IMR-90 (cell line): ENCODE measurements around the gene CORO7. TPM values are rescaled to one million over a fixed set of nuclear protein-coding genes. Genes with fewer than 3 reads are reported as not detected.
A peak's percentile ranks its signal among the peaks of the same experiment; 100 is the strongest.

Source experiments
- ATAC-seq: fragments of 200-7000 bp; cut with Tn5 transposase; 2 replicates; pipeline ENCODE4 v1.9.1; 2020; ENCODE audit warnings: low read depth, mild to moderate bottlenecking, moderate library complexity
- BruUV-seq: library from RNA; stranded (reverse); fragments of 400-500 nt; replicated peaks from 2 replicates; lab custom pipeline; 2021; lab: Mats Ljungman, UMichigan
- CTCF ChIA-PET: fragments of 300-600 bp; formaldehyde crosslinking; extraction: SDS; loops from one replicate; lab custom pipeline; 2021; ENCODE audit warnings: antibody characterized with exemption; lab: Yijun Ruan, JAX
- POLR2A ChIA-PET: fragments of 300-600 bp; sonication (Branson Sonifier 250); formaldehyde crosslinking; loops from one replicate; lab custom pipeline; 2022; ENCODE audit warnings: antibody characterized with exemption; ENCODE audit not compliant: unreplicated experiment; lab: Charles Lee
- DNase-seq: peaks from one replicate; pipeline ENCODE4 v3.0.0; 2013
- H2AFZ ChIP-seq: replicated peaks from 2 replicates; pipeline ENCODE3; 2013; ENCODE audit warnings: low read length, mild to moderate bottlenecking; ENCODE audit not compliant: poor library complexity
- H2AK5ac ChIP-seq: 2 replicates; pipeline ENCODE4 v1.6.1; 2013; ENCODE audit warnings: low read depth, low read length, inconsistent platforms
- H2AK9ac ChIP-seq: replicated peaks from 2 replicates; pipeline ENCODE3; 2013; ENCODE audit warnings: mild to moderate bottlenecking, low read depth, low read length, moderate library complexity; ENCODE audit not compliant: poor library complexity
- H2BK120ac ChIP-seq: 2 replicates; pipeline ENCODE4 v1.6.1; 2013; ENCODE audit warnings: low read depth, low read length, inconsistent platforms
- H2BK15ac ChIP-seq: 3 replicates; pipeline ENCODE4 v1.6.1; 2013; ENCODE audit warnings: low read depth, low read length, inconsistent platforms
- H2BK20ac ChIP-seq: 2 replicates; pipeline ENCODE4 v1.6.1; 2013; ENCODE audit warnings: low read depth, mild to moderate bottlenecking, inconsistent platforms, low read length, moderate library complexity
- H2BK5ac ChIP-seq: 2 replicates; pipeline ENCODE4 v1.6.1; 2013; ENCODE audit warnings: mild to moderate bottlenecking, low read depth, low read length, inconsistent platforms; ENCODE audit not compliant: poor library complexity, severe bottlenecking
- H3K14ac ChIP-seq: replicated peaks from 2 replicates; pipeline ENCODE4 v1.6.1; 2013; ENCODE audit warnings: low read depth, low read length, inconsistent platforms
- H3K18ac ChIP-seq: 2 replicates; pipeline ENCODE4 v1.6.1; 2013; ENCODE audit warnings: low read depth, low read length, control low read depth
- H3K23ac ChIP-seq: 2 replicates; pipeline ENCODE4 v1.6.1; 2013; ENCODE audit warnings: low read depth, low read length, inconsistent platforms
- H3K27ac ChIP-seq: 2 replicates; pipeline ENCODE4 v1.5.1; 2013; ENCODE audit warnings: mild to moderate bottlenecking, control low read depth, low read length; ENCODE audit not compliant: insufficient read depth
- H3K27me3 ChIP-seq: 2 replicates; pipeline ENCODE4 v1.6.1; 2013; ENCODE audit warnings: low read length; ENCODE audit not compliant: control insufficient read depth, insufficient read depth
- H3K36me3 ChIP-seq: 2 replicates; pipeline ENCODE4 v1.6.1; 2013; ENCODE audit warnings: low read length, mixed read lengths; ENCODE audit not compliant: control insufficient read depth, insufficient read depth
- H3K4ac ChIP-seq: 2 replicates; pipeline ENCODE4 v1.6.1; 2013; ENCODE audit warnings: low read depth, low read length, inconsistent platforms
- H3K4me1 ChIP-seq: 2 replicates; pipeline ENCODE4 v1.6.1; 2013; ENCODE audit warnings: low read length, mixed read lengths; ENCODE audit not compliant: control insufficient read depth, insufficient read depth
- H3K4me2 ChIP-seq: 2 replicates; pipeline ENCODE4 v1.6.1; 2013; ENCODE audit warnings: low read depth, mild to moderate bottlenecking, control low read depth, low read length, moderate library complexity
- H3K4me3 ChIP-seq: 2 replicates; pipeline ENCODE4 v1.5.1; 2013; ENCODE audit warnings: low read depth, mild to moderate bottlenecking, control low read depth, low read length, moderate library complexity; ENCODE audit not compliant: insufficient read depth
- H3K56ac ChIP-seq: 2 replicates; pipeline ENCODE4 v1.6.1; 2013; ENCODE audit warnings: low read length, inconsistent platforms; ENCODE audit not compliant: insufficient read depth; ENCODE audit errors: extremely low read depth
- H3K79me1 ChIP-seq, 2 experiments: 2 replicates each; pipeline ENCODE4 v1.6.1; 2013; ENCODE audit warnings: low read length in 2 of 2, inconsistent platforms in 1 of 2, low read depth in 1 of 2
- H3K9ac ChIP-seq: 2 replicates; pipeline ENCODE4 v1.6.1; 2013; ENCODE audit warnings: low read depth, low read length, control low read depth
- H3K9me1 ChIP-seq: 2 replicates; pipeline ENCODE4 v1.6.1; 2013; ENCODE audit warnings: low read length, inconsistent platforms; ENCODE audit not compliant: insufficient read depth
- H3K9me3 ChIP-seq: 2 replicates; pipeline ENCODE4 v1.6.1; 2013; ENCODE audit warnings: low read length; ENCODE audit not compliant: control insufficient read depth, insufficient read depth
- H4K20me1 ChIP-seq: 2 replicates; pipeline ENCODE4 v1.6.1; 2013; ENCODE audit warnings: low read length, inconsistent platforms; ENCODE audit not compliant: insufficient read depth
- H4K5ac ChIP-seq: 2 replicates; pipeline ENCODE4 v1.6.1; 2013; ENCODE audit warnings: mild to moderate bottlenecking, low read depth, low read length, control low read depth
- H4K8ac ChIP-seq, 2 experiments: 2 replicates each; pipeline ENCODE4 v1.6.1; 2013; ENCODE audit warnings: low read depth in 2 of 2, low read length in 2 of 2, control low read depth in 1 of 2, inconsistent platforms in 1 of 2
- H4K91ac ChIP-seq: 2 replicates; pipeline ENCODE4 v1.6.1; 2013; ENCODE audit warnings: low read depth, low read length, inconsistent platforms; ENCODE audit not compliant: insufficient read depth
- BHLHE40 ChIP-seq: fragments of 150-350 bp; IDR thresholded peaks from 2 replicates; pipeline ENCODE4 v1.6.1; 2016; ENCODE audit warnings: mild to moderate bottlenecking, low read depth, low read length
- CEBPB ChIP-seq: IDR thresholded peaks from 2 replicates; pipeline ENCODE4 v1.6.1; 2012; ENCODE audit warnings: low read depth, low read length, improper control_type of control experiment
- FOS ChIP-seq: fragments of 150-350 bp; IDR thresholded peaks from 2 replicates; pipeline ENCODE4 v1.6.1; 2016; ENCODE audit warnings: low read depth, low read length
- MAFK ChIP-seq: IDR thresholded peaks from 2 replicates; pipeline ENCODE4 v1.6.1; 2012; ENCODE audit warnings: low read depth, low read length, improper control_type of control experiment
- RCOR1 ChIP-seq: IDR thresholded peaks from 2 replicates; pipeline ENCODE4 v1.6.1; 2012; ENCODE audit warnings: mild to moderate bottlenecking, low read length, improper control_type of control experiment; ENCODE audit not compliant: insufficient replicate concordance
- WGBS, 2 experiments: methylation state at CpG; one replicate each; pipeline versions ENCODE4 v1.1.5 to v1.1.7; 2013; ENCODE audit warnings: missing lambda C conversion rate in 2 of 2; ENCODE audit not compliant: insufficient read length in 1 of 2; ENCODE audit errors: extremely low coverage in 2 of 2; 5-methylcytosine and 5-hydroxymethylcytosine counted together
- dilution Hi-C: fragments of 300-500 bp; cut with HindIII; formaldehyde crosslinking; loops from one replicate; pipeline ENCODE4 v1.14.3; 2018; ENCODE audit warnings: low sequenced_read_pairs; ENCODE audit not compliant: unreplicated experiment
- in situ Hi-C: fragments of 300-500 bp; cut with MboI; formaldehyde crosslinking; loops from 3 replicates; pipeline ENCODE4 v1.14.3; 2019; ENCODE audit warnings: low sequenced_read_pairs, inconsistent platforms, mixed read lengths
- intact Hi-C: fragments of 100-400 bp; cut with micrococcal nuclease; formaldehyde crosslinking; loops from 2 replicates; pipeline ENCODE4 v1.10.0; 2022
- polyA plus RNA-seq, 3 experiments: library from polyadenylated mRNA; depleted of rRNA; stranded (reverse); fragments of >200 nt; gene quantifications; 2 replicates each; pipeline ENCODE4 v1.2.3, GENCODE V29; 2012; ENCODE audit warnings: low replicate concordance in 1 of 3
- total RNA-seq: library from RNA; depleted of rRNA; stranded (reverse); fragments of >200 nt; gene quantifications from 2 replicates; pipeline ENCODE4 v1.2.3, GENCODE V29; 2012

CORO7 gene
- total and polyA plus RNA-seq, 2 of the 4 experiments (the other 2 are of a cell fraction), result 6.3 to 26.7 TPM

DNA sequence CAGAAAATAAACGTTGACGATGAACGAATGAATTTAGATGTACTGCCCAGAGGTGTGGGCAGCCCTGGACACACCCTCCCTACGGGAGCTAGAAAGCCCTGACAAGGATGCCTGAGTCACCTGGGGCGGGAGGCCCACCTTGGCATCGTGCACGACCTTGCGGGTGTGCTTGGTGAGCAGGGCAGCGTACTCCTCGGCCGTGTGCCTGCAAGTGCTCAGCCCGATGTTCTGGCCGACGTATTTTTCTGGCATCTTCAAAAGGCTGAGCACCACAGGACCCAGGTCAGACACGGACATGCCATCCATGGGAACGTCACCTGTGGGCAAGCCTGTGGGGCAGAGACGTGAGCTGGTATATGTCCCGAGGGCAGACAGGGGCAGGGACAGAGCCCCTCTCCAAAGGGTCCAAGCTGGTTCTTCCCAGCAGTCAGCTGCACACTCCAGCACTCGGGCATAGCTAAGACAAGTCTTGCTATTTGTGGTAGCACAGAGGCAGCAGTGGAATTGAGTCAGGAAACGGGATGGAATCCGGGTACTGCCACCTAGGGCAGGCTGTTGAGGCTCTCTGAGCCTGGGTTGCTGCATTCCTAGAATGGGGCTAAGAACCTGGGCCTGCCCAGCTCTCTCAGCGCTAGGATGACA is 47.2 kb upstream of the CORO7 start (continued):
- TF ChIP-seq RCOR1, result no peak
- TF ChIP-seq BHLHE40, result no peak

- peaks cover 6% of the 10 kb centered on the region for H4K20me1 ChIP-seq
- no peak overlapping the region for H4K5ac ChIP-seq
- H2BK120ac ChIP-seq, result no peak overlapping the region
- intact Hi-C loops (no loop called here), dilution Hi-C loops (no loop called here), in situ Hi-C loops (no loop called here)
- no peak overlapping the region for H4K91ac ChIP-seq
- no peak overlapping the region for H2BK20ac ChIP-seq
- H3K27ac ChIP-seq, result no peak overlapping the region
- DNase-seq, result no peak
- H3K4me2 ChIP-seq, result no peak overlapping the region
- ChIA-PET POLR2A (no interaction called here), CTCF (no interaction called here)
- H3K56ac ChIP-seq, result no peak overlapping the region
- H2AFZ ChIP-seq, result no peak overlapping the region
- TF ChIP-seq MAFK (no peak), BHLHE40 (peak; percentile 40; the same call in 1 of the 2 replicates), CEBPB (no peak), FOS (no peak)
- H2BK15ac ChIP-seq, result no peak overlapping the region
- H3K18ac ChIP-seq, result no peak overlapping the region
- no peak overlapping the region for H3K14ac ChIP-seq
- 86% methylated on average over 18 of the region's 27 CpGs; no CpG with 5 or more reads in 1 of the 2 experiments for WGBS, 2 experiments
- no peak overlapping the region for H3K9ac ChIP-seq
- H2AK5ac ChIP-seq, result peak overlapping the region; percentile 24; the same call in 1 of the 2 replicates
- ATAC-seq, result no peak
- H3K4me3 ChIP-seq, result no peak overlapping the region
- H3K9me1 ChIP-seq, result peaks cover 12% of the 10 kb centered on the region
- no peak overlapping the region for H2AK9ac ChIP-seq
- no peak overlapping the region for H3K4ac ChIP-seq
- no peak overlapping the region for H4K8ac ChIP-seq
- no peaks in the 10 kb centered on the region for H3K9me3 ChIP-seq
- H3K4me1 ChIP-seq, result peaks cover 19% of the 10 kb centered on the region
- H3K79me1 ChIP-seq, result peaks cover 0 to 27% of the 10 kb centered on the region in 2 experiments; a peak in 1 of 4 replicates
- no peak overlapping the region for H2BK5ac ChIP-seq
- no peak overlapping the region for H3K23ac ChIP-seq
- H3K27me3 ChIP-seq, result no peaks in the 10 kb centered on the region
- H3K36me3 ChIP-seq, result peaks cover 37% of the 10 kb centered on the region
- BruUV-seq, result no TSS peak
Observed at GRCh38 chr16:4461250-4462085, 45.1 kb upstream of the CORO7 start.
